ENCODE results near the gene NOD2. TPM values are rescaled to one million over a fixed set of nuclear protein-coding genes. Genes with fewer than 3 reads are reported as not detected.

The NOD2 gene
- total RNA-seq, 6 experiments from 2014 or later: not detected

GRCh38 chr16:50752471-50753235 is 59.2 kb downstream of the NOD2 start:
- no peak for TF ChIP-seq CTCF (IDR thresholded peaks at IDR 0.05)
- no peak for DNase-seq
- H3K27ac Mint-ChIP-seq: no peak overlapping the region

DNA sequence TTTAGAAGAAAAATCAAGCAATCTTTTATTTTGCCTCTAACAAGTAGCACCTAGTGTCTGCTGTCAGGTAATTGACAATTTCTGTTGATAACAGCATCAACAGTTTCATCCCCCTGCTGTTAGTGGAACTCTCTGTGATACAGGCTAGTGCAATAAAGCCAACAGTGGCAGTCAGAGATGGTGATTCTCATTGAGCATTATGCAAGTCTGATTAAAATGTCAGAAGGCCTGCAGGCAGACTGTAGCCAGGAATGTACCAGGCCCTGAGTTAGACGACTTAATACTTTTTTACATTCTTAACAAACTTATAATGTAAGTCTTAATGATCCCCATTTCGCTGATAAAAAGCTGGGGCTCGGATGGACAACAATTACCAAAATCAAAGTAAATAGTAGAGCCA is 63.1 kb downstream of the NOD2 start:
- Mint-ChIP-seq H3K9me3 (no peaks in the 10 kb centered on the region), H3K4me1 (ENCODE audit: low read depth) (no peaks in the 10 kb centered on the region), H3K27ac (no peak overlapping the region), H3K27me3 (ENCODE audit: insufficient read depth) (no peaks in the 10 kb centered on the region), H3K4me3 (no peak overlapping the region), H3K36me3 (ENCODE audit: low read depth) (peaks cover 23% of the 10 kb centered on the region)
- DNase-seq: no peak
- no peak for TF ChIP-seq CTCF (IDR thresholded peaks at IDR 0.05)

More at GRCh38 chr16:50752471-50753235, 59.2 kb downstream of the NOD2 start:
- peaks cover 19% of the 10 kb centered on the region for H3K36me3 Mint-ChIP-seq (ENCODE audit: low read depth)
- no peaks in the 10 kb centered on the region for H3K4me1 Mint-ChIP-seq (ENCODE audit: low read depth)
- no peak overlapping the region for H3K4me3 Mint-ChIP-seq
- no peaks in the 10 kb centered on the region for H3K9me3 Mint-ChIP-seq
- no peaks in the 10 kb centered on the region for H3K27me3 Mint-ChIP-seq (ENCODE audit: insufficient read depth)

DNA sequence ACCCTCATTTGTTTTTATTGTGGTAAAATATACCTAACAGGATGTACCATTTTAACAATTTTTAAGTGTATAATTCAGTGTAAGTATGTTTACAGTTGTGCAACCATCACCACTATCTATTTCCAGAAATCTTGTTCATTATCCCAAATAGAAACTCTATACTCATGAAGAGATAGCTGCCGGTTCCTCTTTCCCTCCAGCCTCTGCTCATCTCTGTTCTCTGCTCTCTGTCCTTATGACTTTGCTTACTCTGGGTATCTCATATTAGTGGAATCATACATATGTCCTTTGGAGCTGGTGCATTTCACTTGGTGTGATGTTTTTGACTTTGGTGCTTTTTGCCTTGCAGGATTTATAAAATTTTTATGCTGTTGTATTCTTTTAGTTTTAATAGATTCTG is 67.9 kb downstream of the NOD2 start:
- no peaks in the 10 kb centered on the region for H3K27me3 Mint-ChIP-seq (ENCODE audit: insufficient read depth)
- no peak for DNase-seq
- no peak overlapping the region for H3K27ac Mint-ChIP-seq
- H3K4me1 Mint-ChIP-seq (ENCODE audit: low read depth): peaks cover 30% of the 10 kb centered on the region
- TF ChIP-seq CTCF (IDR thresholded peaks at IDR 0.05): no peak
- peaks cover 9% of the 10 kb centered on the region for H3K9me3 Mint-ChIP-seq
- H3K36me3 Mint-ChIP-seq (ENCODE audit: low read depth): peaks cover 21% of the 10 kb centered on the region
- no peak overlapping the region for H3K4me3 Mint-ChIP-seq

- H3K27me3 Mint-ChIP-seq (ENCODE audit: insufficient read depth): no peaks in the 10 kb centered on the region
- H3K4me3 Mint-ChIP-seq: no peak overlapping the region
- H3K36me3 Mint-ChIP-seq (ENCODE audit: low read depth): peaks cover 29% of the 10 kb centered on the region
- peaks cover 14% of the 10 kb centered on the region for H3K9me3 Mint-ChIP-seq
- peaks cover 30% of the 10 kb centered on the region for H3K4me1 Mint-ChIP-seq (ENCODE audit: low read depth)
- no peak for DNase-seq
- no peak overlapping the region for H3K27ac Mint-ChIP-seq
- no peak for TF ChIP-seq CTCF (IDR thresholded peaks at IDR 0.05)
Observed at GRCh38 chr16:50762241-50762640, 68.8 kb downstream of the NOD2 start.

- H3K27me3 Mint-ChIP-seq (ENCODE audit: insufficient read depth): no peaks in the 10 kb centered on the region
- H3K36me3 Mint-ChIP-seq (ENCODE audit: low read depth): peaks cover 24% of the 10 kb centered on the region
- no peak overlapping the region for H3K27ac Mint-ChIP-seq
- no peak overlapping the region for H3K4me3 Mint-ChIP-seq
- TF ChIP-seq CTCF (IDR thresholded peaks at IDR 0.05): no peak
- H3K9me3 Mint-ChIP-seq: peaks cover 14% of the 10 kb centered on the region
- no peak for DNase-seq
- H3K4me1 Mint-ChIP-seq (ENCODE audit: low read depth): peaks cover 30% of the 10 kb centered on the region
Observed at GRCh38 chr16:50763211-50763610, 69.8 kb downstream of the NOD2 start.
